GM21717 (cell line): ENCODE results near the gene JAM3.

Source experiments
- ATAC-seq: cut with Tn5 transposase; IDR thresholded peaks from one replicate; pipeline ENCODE4 v1.9.1; 2021; ENCODE audit warnings: mild to moderate bottlenecking, moderate library complexity; ENCODE audit not compliant: unreplicated experiment

The JAM3 gene

GRCh38 chr11:134140961-134141490 lies 72.2 kb downstream of the JAM3 start:
- no peak for ATAC-seq

- no peak for ATAC-seq
Measured at GRCh38 chr11:134142536-134142935, 73.7 kb downstream of the JAM3 start.

GRCh38 chr11:134143801-134144200 lies 74.9 kb downstream of the JAM3 start:
- no peak for ATAC-seq

- ATAC-seq = no peak
Measured at GRCh38 chr11:134144744-134145143, 75.9 kb downstream of the JAM3 start.

GRCh38 chr11:134145715-134146114 lies 76.8 kb downstream of the JAM3 start:
- no peak for ATAC-seq

- ATAC-seq = no peak
Measured at GRCh38 chr11:134146598-134146997, 77.7 kb downstream of the JAM3 start.

- ATAC-seq = no peak
Measured at GRCh38 chr11:134149371-134149770, 80.5 kb downstream of the JAM3 start.

- ATAC-seq = no peak
Measured at GRCh38 chr11:134150195-134150903, 81.5 kb downstream of the JAM3 start.

GRCh38 chr11:134151083-134151747 lies 82.3 kb downstream of the JAM3 start:
- ATAC-seq = no peak

GRCh38 chr11:134152696-134153095 lies 83.8 kb downstream of the JAM3 start:
- ATAC-seq = no peak

GRCh38 chr11:134153147-134153905 lies 84.5 kb downstream of the JAM3 start:
- ATAC-seq = no peak

GRCh38 chr11:134154441-134154840 lies 85.6 kb downstream of the JAM3 start:
- ATAC-seq = no peak

GRCh38 chr11:134155456-134155855 lies 86.6 kb downstream of the JAM3 start:
- ATAC-seq = no peak

- no peak for ATAC-seq
Measured at GRCh38 chr11:134155946-134156865, 87.3 kb downstream of the JAM3 start.

GRCh38 chr11:134157451-134157850 lies 88.6 kb downstream of the JAM3 start:
- ATAC-seq = no peak

- ATAC-seq = no peak
Measured at GRCh38 chr11:134158023-134158422, 89.2 kb downstream of the JAM3 start.

- no peak for ATAC-seq
Measured at GRCh38 chr11:134159652-134160051, 90.8 kb downstream of the JAM3 start.

- no peak for ATAC-seq
Measured at GRCh38 chr11:134164490-134165370, 95.9 kb downstream of the JAM3 start.

- no peak for ATAC-seq
Measured at GRCh38 chr11:134170177-134170918, 101.5 kb downstream of the JAM3 start.
